Gastroesophageal sphincter (tissue), 3 donors: ENCODE data around the gene NOP16.

Source experiments
- CTCF ChIP-seq, 4 experiments: fragments of 200-600 bp in 2 of 4; fragments of 450-650 bp in 2 of 4; sonication (generic) in 1 of 4; IDR thresholded peaks; one replicate each; pipeline ENCODE4 v1.5.1; 2017 to 2019; ENCODE audit warnings: antibody characterized with exemption in 4 of 4, mild to moderate bottlenecking in 2 of 4, moderate library complexity in 2 of 4
- EP300 ChIP-seq: sonication (generic); formaldehyde crosslinking; IDR thresholded peaks from one replicate; pipeline ENCODE4 v1.6.1; 2017; ENCODE audit warnings: antibody characterized with exemption, mild to moderate bottlenecking
- POLR2A ChIP-seq, 2 donors: fragments of 450-650 bp; IDR thresholded peaks; one replicate each; pipeline ENCODE4 v1.6.1; 2017; ENCODE audit warnings: antibody characterized with exemption in 2 of 2, mild to moderate bottlenecking in 2 of 2, moderate library complexity in 1 of 2
- POLR2AphosphoS5 ChIP-seq: sonication (generic); formaldehyde crosslinking; IDR thresholded peaks from one replicate; pipeline ENCODE4 v1.6.1; 2017; ENCODE audit warnings: antibody characterized with exemption

GRCh38 chr5:176425138-176425537 is 36.7 kb upstream of the NOP16 start:
- TF ChIP-seq EP300 (no peak), POLR2A (IDR thresholded peaks at IDR 0.05) (no peak), CTCF (IDR thresholded peaks at IDR 0.05) (no peak), POLR2AphosphoS5 (no peak)
